ENCODE data around the gene SERPINB6.
A peak's percentile ranks its signal among the peaks of the same experiment; 100 is the strongest.
"Not testable (repeated sequence)": the region's sequence is repeated elsewhere in the genome, so short reads cannot be mapped to it uniquely, and the experiment has no call there.

Gene SERPINB6

DNA sequence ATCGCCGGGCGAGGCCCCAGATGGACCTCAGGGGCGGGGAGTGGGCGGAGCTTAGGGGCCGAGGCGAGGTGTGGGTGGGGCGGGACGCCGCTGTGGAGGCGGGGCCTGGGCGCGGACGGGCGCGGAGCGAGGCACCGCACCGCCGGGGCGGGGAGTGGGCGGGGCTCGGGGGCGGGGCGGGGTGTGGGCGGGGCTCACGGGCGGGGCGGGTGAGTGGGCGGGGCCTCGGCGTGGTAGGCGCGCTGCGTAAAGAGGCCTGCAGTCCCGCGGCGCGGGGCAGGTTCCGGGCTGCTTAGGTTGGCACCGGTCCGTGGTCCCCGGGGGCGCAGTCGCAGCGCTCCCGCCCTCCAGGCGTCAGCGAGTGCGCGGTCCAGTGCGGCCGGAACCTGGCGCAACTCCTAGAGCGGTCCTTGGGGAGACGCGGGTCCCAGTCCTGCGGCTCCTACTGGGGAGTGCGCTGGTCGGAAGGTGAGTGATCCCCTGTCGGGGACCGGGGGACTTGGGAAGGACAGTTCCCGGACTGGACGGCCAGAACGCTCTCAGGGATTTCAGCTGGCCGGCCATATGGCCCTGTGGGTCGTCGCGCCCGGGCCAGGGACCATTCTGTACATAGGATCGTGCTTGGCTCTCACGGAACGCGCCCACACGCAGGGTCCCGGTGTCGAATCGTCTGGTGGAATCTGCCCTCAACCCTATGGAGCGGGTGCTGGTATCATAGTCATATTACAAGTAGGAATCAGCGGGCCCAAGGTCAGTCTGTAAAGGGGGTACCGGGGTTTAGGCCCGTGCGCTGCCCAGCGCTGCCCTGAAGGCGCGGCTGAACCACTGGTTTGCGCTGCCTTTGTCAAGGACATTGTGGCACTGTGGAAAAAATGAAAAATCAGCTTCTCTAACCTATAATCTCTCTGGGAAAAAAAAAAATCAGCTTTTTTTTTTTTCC, 28.5 kb upstream of the SERPINB6 start, which contains the start of gene NQO2:
TSS of gene NQO2 (plus strand) at position 277 of the 940 bp plus-strand sequence. CDS start 6,659 bp downstream, outside the sequence.
- DNase-seq (ENCODE audit: low spot score): peak; percentile 72

DNA sequence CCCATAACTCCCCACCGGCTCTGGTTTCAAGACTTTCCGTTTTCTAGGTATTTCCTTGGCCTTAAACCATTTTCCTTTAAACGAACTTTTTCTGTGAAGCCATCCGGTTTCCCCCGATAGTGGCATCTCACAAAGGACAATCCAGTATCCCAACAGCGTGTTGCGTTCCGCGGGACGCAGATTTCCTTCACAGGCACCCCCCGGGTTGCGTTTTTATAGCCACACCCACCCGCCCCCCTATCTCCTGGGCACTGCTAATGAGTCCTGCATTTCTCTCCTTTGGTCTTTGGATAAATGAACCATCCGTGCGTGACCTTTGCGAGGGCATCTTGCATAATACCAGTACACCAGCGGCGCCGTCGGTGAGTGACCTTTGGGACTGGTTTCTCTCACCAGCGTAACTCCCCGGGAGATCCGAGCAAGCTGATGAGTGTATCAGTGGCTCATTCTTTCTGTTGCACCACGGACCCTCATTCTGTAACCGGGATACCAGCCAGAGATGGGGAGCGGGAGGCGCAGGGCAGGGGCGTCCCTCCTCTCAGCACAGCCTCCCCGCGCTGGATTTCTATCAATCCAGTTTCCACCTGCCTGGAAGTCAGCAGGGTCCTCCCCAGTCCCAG, 27.7 kb upstream of the SERPINB6 start:
- no peak for DNase-seq (ENCODE audit: low spot score)

- DNase-seq (ENCODE audit: low spot score): not testable (repeated sequence)
Measured at GRCh38 chr6:2998249-2998997, 27.1 kb upstream of the SERPINB6 start.

DNA sequence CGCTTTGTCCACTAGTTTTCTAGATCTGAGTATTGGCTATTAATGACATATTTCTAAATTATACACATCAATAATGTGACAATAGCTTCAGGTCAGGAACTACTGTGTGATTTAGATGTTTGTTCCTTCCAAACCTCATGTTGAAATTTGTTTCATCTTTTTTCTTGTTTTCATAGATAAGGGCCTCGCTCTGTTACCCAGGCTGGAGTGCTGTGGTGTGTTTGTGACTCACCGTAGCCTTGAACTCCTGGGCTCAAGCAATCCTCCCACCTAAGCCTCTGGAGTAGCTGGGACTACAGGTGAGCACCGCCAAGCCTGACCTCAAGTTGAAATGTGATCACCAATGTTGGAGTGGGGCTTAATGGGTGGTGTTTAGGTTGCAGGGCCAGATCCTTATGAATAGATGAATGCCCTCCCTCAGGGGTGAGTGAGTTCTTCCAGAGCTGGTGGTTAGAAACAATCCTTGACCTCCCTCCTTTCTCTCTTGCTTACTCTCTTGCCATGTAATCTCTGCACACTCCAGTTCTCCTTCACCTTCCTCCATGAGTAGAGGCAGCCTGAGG, 22.5 kb upstream of the SERPINB6 start:
- DNase-seq (ENCODE audit: low spot score): no peak

- no peak for DNase-seq (ENCODE audit: low spot score)
Measured at GRCh38 chr6:2992330-2992979, 21.1 kb upstream of the SERPINB6 start.

GRCh38 chr6:2990932-2991506, 19.7 kb upstream of the SERPINB6 start:
- no peak for DNase-seq (ENCODE audit: low spot score)

GRCh38 chr6:2990248-2990931, 19.0 kb upstream of the SERPINB6 start:
- DNase-seq (ENCODE audit: low spot score): no peak

- peak; percentile 99 for DNase-seq (ENCODE audit: low spot score)
Measured at GRCh38 chr6:2989332-2990247, 18.2 kb upstream of the SERPINB6 start.

DNA sequence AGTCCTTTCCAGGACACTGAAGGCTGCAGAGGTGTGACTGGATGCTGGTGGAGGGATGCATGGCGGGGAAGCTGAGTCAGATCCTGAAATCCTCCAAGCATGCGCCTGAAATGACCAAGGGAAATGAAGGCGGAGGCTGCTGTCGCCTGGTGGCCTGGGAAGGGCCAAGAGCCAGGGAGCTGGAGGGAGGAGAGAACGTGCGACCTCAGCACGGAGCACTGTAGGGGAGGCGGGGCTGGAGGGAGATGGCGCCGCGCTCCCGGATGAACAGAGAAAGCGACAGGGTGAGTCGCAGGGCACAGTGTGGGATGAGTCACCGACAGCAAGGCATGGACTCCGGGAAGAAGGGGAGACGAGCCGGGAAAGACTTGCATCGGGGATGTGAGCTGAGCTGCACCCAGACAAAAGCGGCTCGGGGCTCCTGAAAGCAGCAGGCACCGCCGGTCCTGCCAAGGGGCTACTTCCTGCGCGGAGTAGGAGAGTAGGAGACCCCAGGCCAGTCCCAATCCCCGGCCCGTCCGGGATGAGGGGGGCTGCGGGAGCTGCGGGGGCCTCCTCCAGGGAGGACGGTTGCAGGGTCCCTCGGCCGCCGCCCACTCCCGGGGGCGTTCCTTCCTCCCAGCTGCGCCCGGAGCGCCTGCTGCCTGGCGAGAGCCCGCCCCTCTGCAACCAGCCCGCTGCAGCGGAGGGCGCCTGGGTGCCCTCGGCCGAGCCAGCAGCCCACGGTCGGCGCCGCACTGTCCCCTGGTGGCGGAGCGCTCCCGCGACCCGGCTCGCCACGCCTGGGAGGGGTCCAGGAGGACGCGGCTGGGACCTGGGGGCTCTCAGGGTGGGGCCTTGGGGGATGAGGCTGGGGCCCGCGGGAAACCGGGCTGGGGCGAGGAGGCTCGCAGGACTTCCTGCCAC, 17.3 kb upstream of the SERPINB6 start:
- DNase-seq (ENCODE audit: low spot score): peak; percentile 98

- no peak for DNase-seq (ENCODE audit: low spot score)
Measured at GRCh38 chr6:2988094-2988425, 16.7 kb upstream of the SERPINB6 start.

DNA sequence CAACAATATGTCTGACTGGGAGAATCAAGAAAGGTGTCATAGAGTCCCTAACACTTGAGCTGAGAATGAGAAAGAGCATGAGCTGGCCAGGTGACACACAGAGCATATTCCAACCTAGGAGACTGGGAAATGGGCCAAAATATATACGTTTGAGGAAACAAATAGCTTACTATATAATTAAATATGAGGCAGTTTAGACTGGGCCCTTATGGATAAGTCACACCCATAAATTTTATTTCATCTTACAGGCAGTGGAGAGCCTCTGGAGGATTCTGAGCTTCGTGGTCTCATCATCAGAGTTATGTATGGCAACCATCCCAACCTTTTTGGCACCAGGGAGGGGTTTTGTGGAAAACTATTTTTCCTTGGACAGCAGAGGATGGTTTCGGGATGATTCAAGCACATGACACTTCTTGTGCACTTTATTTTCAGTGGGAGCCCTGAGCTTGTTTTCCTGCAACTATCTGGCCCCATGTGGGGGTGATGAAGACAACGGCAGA, 15.4 kb upstream of the SERPINB6 start:
- no peak for DNase-seq (ENCODE audit: low spot score)

GRCh38 chr6:2984738-2985406, 13.5 kb upstream of the SERPINB6 start:
- no peak for DNase-seq (ENCODE audit: low spot score)

GRCh38 chr6:2982426-2983117, 11.2 kb upstream of the SERPINB6 start:
- DNase-seq (ENCODE audit: low spot score): no peak

- DNase-seq (ENCODE audit: low spot score): no peak
Measured at GRCh38 chr6:2980465-2980855, 9.1 kb upstream of the SERPINB6 start.

DNA sequence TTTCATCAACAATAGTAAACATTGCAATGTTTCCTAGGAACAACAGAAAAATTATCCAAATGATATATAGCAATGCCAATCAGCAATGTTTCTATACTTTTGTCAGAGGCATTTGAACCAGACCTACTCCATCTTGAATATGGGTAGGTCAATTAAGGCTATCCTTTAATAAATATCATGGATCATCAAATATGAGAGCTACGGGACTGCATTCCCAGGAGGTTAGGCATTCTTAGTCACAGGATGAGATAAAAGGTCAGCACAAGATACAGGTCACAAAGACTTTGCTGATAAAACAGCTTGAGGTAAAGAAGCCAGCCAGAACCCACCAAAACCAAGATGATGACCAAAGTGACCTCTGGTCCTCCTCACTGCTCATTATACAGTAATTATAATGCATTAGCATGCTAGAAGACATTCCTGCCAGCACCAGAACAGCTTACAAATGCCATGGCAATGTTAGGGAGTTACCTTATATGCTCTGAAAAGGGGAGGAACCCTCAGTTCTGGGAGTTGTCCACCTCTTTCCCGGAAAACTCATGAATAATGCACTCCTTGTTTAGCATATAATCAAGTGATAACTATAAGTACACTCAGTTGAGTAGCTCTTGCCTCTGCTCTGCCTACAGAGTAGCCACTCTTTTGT, 8.6 kb upstream of the SERPINB6 start:
- no peak for DNase-seq (ENCODE audit: low spot score)

DNA sequence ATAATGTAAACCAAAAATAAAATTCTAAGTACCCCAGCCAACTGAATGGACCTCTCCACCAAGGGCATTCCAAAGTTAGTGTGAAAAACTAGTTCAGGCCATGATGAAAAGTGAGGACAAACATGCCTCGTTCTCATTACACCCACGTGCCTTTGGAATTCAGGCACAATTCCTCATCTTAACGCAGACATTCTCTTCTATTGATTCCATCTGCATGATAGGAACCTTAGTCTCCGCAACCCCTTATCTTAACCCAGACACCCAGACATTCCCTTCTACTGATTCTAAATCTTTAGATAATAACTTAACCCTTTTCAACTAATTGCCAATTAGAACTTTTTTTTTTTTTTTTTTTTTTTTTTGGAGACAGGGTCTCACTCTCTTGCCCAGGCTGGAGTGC, 7.6 kb upstream of the SERPINB6 start:
- DNase-seq (ENCODE audit: low spot score): no peak
